Karpas-422 (cell line): ENCODE results near the gene CDK14. TPM values are rescaled to one million over a fixed set of nuclear protein-coding genes. Genes with fewer than 3 reads are reported as not detected.

Experiments used
- DNase-seq: peaks from one replicate; pipeline ENCODE4 v3.0.0-alpha.2; 2015
- H2AFZ ChIP-seq: fragments of 200-600 bp; sonication (generic); 2 replicates; pipeline ENCODE4 v1.6.1; 2014; ENCODE audit warnings: antibody characterized with exemption, low read length, mixed read lengths
- H3K27ac ChIP-seq: fragments of 200-600 bp; sonication (generic); 2 replicates; pipeline ENCODE4 v1.5.1; 2014; ENCODE audit warnings: mild to moderate bottlenecking, low read length, moderate library complexity
- H3K27me3 ChIP-seq: fragments of 200-600 bp; sonication (generic); 2 replicates; pipeline ENCODE4 v1.6.1; 2014; ENCODE audit warnings: low read length, mixed read lengths
- H3K36me3 ChIP-seq: fragments of 200-600 bp; sonication (generic); 2 replicates; pipeline ENCODE4 v1.6.1; 2014; ENCODE audit warnings: low read length, mixed read lengths; ENCODE audit not compliant: insufficient read depth
- H3K4me1 ChIP-seq: fragments of 200-600 bp; sonication (generic); 2 replicates; pipeline ENCODE4 v1.6.1; 2014; ENCODE audit warnings: mild to moderate bottlenecking, low read length, mixed read lengths
- H3K4me2 ChIP-seq: fragments of 200-600 bp; sonication (generic); 2 replicates; pipeline ENCODE4 v1.6.1; 2014; ENCODE audit warnings: low read length, low read depth, mild to moderate bottlenecking; ENCODE audit not compliant: poor library complexity, severe bottlenecking
- H3K4me3 ChIP-seq: fragments of 200-600 bp; sonication (generic); 2 replicates; pipeline ENCODE4 v1.5.1; 2014; ENCODE audit warnings: mild to moderate bottlenecking, antibody characterized with exemption, low read length, mixed read lengths
- H3K79me2 ChIP-seq: fragments of 200-600 bp; sonication (generic); 2 replicates; pipeline ENCODE4 v1.6.1; 2014; ENCODE audit warnings: mild to moderate bottlenecking, low read length, mixed read lengths
- H3K9ac ChIP-seq: fragments of 200-600 bp; sonication (generic); 2 replicates; pipeline ENCODE4 v1.6.0; 2014; ENCODE audit warnings: low read length
- H3K9me2 ChIP-seq: fragments of 200-600 bp; sonication (generic), shearing (Covaris generic); replicated peaks from 2 replicates; pipeline ENCODE4 v1.6.0; 2014; ENCODE audit warnings: mild to moderate bottlenecking, low read length, moderate library complexity; ENCODE audit not compliant: insufficient read depth
- H3K9me3 ChIP-seq: fragments of 300-700, 200-600 bp; sonication (generic); 2 replicates; pipeline ENCODE4 v1.6.1; 2014; ENCODE audit warnings: low read length, mixed read lengths
- H4K20me1 ChIP-seq: fragments of 200-600 bp; sonication (generic); 2 replicates; pipeline ENCODE4 v1.6.1; 2014; ENCODE audit warnings: mild to moderate bottlenecking, antibody characterized with exemption, low read length, low read depth; ENCODE audit not compliant: insufficient read depth
- total RNA-seq: library from RNA; depleted of rRNA; stranded (reverse); fragments of >200 nt; shearing (Covaris generic); gene quantifications from 2 replicates; pipeline ENCODE4 v1.2.3, GENCODE V29; 2014; ENCODE audit warnings: low replicate concordance

CDK14 gene
- total RNA-seq, 1 experiment from 2014 or later: 121 TPM

GRCh38 chr7:90824386-90825307 is 228.5 kb downstream of the CDK14 start:
- peaks cover 84% of the 10 kb centered on the region for H3K79me2 ChIP-seq
- no peaks in the 10 kb centered on the region for H3K9me2 ChIP-seq
- H3K9ac ChIP-seq: no peak overlapping the region
- no peak overlapping the region for H3K4me2 ChIP-seq
- H3K9me3 ChIP-seq: peaks cover 8% of the 10 kb centered on the region; the same call in 1 of the 2 replicates
- no peak for DNase-seq
- peaks cover 33% of the 10 kb centered on the region for H3K36me3 ChIP-seq
- H2AFZ ChIP-seq: no peak overlapping the region
- H3K4me3 ChIP-seq: no peak overlapping the region
- H3K4me1 ChIP-seq: no peaks in the 10 kb centered on the region
- no peak overlapping the region for H3K27ac ChIP-seq
- no peaks in the 10 kb centered on the region for H4K20me1 ChIP-seq
- H3K27me3 ChIP-seq: no peaks in the 10 kb centered on the region

GRCh38 chr7:90825779-90826178 is 229.7 kb downstream of the CDK14 start:
- Histone ChIP-seq H3K27ac (no peak overlapping the region), H3K79me2 (peaks cover 76% of the 10 kb centered on the region), H3K4me1 (no peaks in the 10 kb centered on the region), H3K4me3 (no peak overlapping the region), H3K9ac (no peak overlapping the region), H4K20me1 (no peaks in the 10 kb centered on the region), H3K4me2 (no peak overlapping the region), H3K27me3 (no peaks in the 10 kb centered on the region), H3K9me2 (no peaks in the 10 kb centered on the region), H3K9me3 (peaks cover 8% of the 10 kb centered on the region; the same call in 1 of the 2 replicates), H2AFZ (no peak overlapping the region), H3K36me3 (peaks cover 31% of the 10 kb centered on the region)
- no peak for DNase-seq

DNA sequence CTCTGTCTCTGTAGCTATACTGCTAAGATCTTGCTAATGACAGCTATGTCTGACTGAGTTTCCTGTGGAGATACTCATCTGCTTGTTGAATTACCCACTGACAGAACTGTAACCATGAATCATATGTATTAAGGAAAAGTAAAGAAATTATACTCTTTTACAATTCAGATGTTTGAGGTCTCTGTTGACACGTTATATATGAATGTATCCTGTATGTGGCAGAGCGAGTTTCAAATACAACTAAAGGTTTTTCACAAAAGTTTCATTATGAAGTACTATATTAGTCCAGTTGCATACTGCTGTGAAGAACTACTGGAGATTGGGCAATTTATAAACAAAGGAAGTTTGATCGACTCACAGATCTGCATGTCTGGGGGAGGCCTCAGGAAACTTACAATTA is 232.5 kb downstream of the CDK14 start:
- peaks cover 75% of the 10 kb centered on the region for H3K79me2 ChIP-seq
- H3K4me2 ChIP-seq: no peak overlapping the region
- H4K20me1 ChIP-seq: no peaks in the 10 kb centered on the region
- no peak overlapping the region for H3K4me3 ChIP-seq
- H3K36me3 ChIP-seq: peaks cover 31% of the 10 kb centered on the region
- DNase-seq: no peak
- H3K27me3 ChIP-seq: no peaks in the 10 kb centered on the region
- no peaks in the 10 kb centered on the region for H3K9me2 ChIP-seq
- no peak overlapping the region for H3K9ac ChIP-seq
- H3K27ac ChIP-seq: no peak overlapping the region
- H3K9me3 ChIP-seq: peaks cover 8% of the 10 kb centered on the region; the same call in 1 of the 2 replicates
- H2AFZ ChIP-seq: no peak overlapping the region
- H3K4me1 ChIP-seq: no peaks in the 10 kb centered on the region

DNA sequence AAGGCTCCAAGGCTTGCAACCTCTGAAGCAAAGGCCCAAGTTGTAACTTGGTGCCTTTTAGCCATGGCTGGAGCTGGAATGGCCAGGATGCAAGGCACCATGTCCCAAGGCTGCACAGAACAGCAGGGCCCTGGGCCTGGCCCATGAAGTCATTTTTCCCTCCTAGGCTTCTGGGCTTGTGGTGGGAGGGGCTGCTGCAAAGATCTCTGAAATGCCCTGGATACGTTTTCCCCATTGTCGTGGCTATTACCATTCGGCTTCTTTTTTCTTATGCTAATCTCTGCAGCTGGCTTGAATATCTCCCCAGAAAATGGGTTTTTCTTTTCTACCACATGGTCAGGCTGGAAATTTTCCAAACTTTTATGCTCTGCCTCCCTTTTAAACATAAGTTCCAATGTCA is 234.2 kb downstream of the CDK14 start:
- Histone ChIP-seq H3K79me2 (peaks cover 77% of the 10 kb centered on the region), H3K36me3 (peaks cover 26% of the 10 kb centered on the region)

GRCh38 chr7:90832726-90833125 is 236.6 kb downstream of the CDK14 start:
- Histone ChIP-seq H3K36me3 (peaks cover 19% of the 10 kb centered on the region), H3K4me2 (no peak overlapping the region), H4K20me1 (no peaks in the 10 kb centered on the region), H3K9me3 (no peaks in the 10 kb centered on the region), H2AFZ (no peak overlapping the region), H3K79me2 (peaks cover 75% of the 10 kb centered on the region), H3K4me1 (no peaks in the 10 kb centered on the region), H3K27ac (no peak overlapping the region), H3K4me3 (no peak overlapping the region), H3K9me2 (no peaks in the 10 kb centered on the region), H3K27me3 (no peaks in the 10 kb centered on the region), H3K9ac (no peak overlapping the region)
- DNase-seq: no peak

More for the DNA sequence above, 234.2 kb downstream of the CDK14 start:
- H3K9me3 ChIP-seq: peaks cover 4% of the 10 kb centered on the region; the same call in 1 of the 2 replicates
- no peak overlapping the region for H3K4me2 ChIP-seq
- H4K20me1 ChIP-seq: no peaks in the 10 kb centered on the region
- H3K27ac ChIP-seq: no peak overlapping the region
- H3K27me3 ChIP-seq: no peaks in the 10 kb centered on the region
- no peaks in the 10 kb centered on the region for H3K4me1 ChIP-seq
- H2AFZ ChIP-seq: no peak overlapping the region
- no peak overlapping the region for H3K4me3 ChIP-seq
- no peak overlapping the region for H3K9ac ChIP-seq
- no peak for DNase-seq
- no peaks in the 10 kb centered on the region for H3K9me2 ChIP-seq

DNA sequence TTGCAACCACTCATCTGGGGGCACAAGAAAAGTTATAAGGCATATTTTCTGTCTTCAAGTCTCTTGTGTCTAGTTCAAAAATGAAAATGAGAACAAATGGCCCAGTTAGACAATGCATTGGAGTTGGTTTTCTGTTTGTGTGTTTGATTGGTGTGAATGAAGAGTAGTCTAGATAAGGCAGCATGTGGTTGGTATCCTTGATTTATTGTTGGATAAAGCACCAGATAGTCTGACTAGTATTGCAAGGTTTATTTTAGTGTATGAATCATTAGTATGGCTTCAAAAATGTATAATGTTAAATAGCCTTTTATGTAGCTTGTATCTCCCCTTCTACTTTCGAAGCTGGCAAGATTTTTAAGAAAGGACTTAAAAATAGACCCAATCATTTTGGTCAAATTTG is 237.3 kb downstream of the CDK14 start:
- peaks cover 13% of the 10 kb centered on the region for H3K36me3 ChIP-seq
- no peak overlapping the region for H3K9ac ChIP-seq
- no peak for DNase-seq
- H3K27me3 ChIP-seq: no peaks in the 10 kb centered on the region
- H3K4me1 ChIP-seq: no peaks in the 10 kb centered on the region
- H3K4me3 ChIP-seq: no peak overlapping the region
- no peak overlapping the region for H2AFZ ChIP-seq
- H3K9me3 ChIP-seq: no peaks in the 10 kb centered on the region
- no peaks in the 10 kb centered on the region for H4K20me1 ChIP-seq
- no peak overlapping the region for H3K4me2 ChIP-seq
- no peak overlapping the region for H3K27ac ChIP-seq
- peaks cover 70% of the 10 kb centered on the region for H3K79me2 ChIP-seq
- H3K9me2 ChIP-seq: no peaks in the 10 kb centered on the region

DNA sequence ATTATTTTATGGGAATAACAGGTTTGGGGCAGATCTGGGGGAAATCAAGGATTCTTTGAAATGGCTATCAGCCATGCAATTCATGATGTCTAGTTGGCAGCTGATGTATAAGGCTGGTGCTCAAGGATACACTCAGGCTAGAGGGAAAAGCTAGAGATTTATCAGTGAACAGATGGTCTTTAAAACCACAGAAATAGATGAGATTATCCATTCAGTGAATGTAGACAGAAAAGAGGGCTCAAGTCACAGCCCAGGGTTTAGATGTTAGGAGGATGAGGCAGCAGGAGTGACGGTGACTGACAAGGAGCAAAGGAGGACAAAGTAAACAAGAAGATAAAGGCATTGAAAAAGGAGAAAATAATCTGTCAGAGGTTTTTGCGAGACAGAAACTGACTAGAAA is 238.7 kb downstream of the CDK14 start:
- Histone ChIP-seq H3K9ac (no peak overlapping the region), H3K27me3 (no peaks in the 10 kb centered on the region), H3K4me3 (no peak overlapping the region), H2AFZ (no peak overlapping the region), H3K9me3 (no peaks in the 10 kb centered on the region), H3K4me2 (no peak overlapping the region), H3K27ac (no peak overlapping the region), H3K4me1 (peaks cover 10% of the 10 kb centered on the region), H3K9me2 (no peaks in the 10 kb centered on the region), H3K79me2 (peaks cover 74% of the 10 kb centered on the region), H3K36me3 (peaks cover 4% of the 10 kb centered on the region; the same call in 1 of the 2 replicates), H4K20me1 (no peaks in the 10 kb centered on the region)
- DNase-seq: no peak

DNA sequence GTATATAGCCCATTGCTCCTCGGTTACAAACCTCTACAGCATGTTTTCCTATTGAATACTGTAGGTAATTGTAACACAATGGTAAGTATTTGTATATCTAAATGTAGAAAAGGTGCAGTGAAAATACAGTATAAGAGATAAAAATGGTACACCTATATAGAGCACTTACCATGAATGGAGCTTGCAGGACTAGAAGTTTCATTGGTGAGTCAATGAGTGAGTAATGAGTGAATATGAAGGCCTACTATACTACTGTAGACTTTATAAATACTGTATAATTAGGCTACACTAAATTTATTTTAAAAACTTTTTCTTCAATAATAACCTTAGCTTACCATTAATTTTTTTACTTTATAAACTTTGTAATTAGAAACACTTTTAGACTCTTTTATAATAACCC is 239.7 kb downstream of the CDK14 start:
- H3K4me3 ChIP-seq: no peak overlapping the region
- H3K9me2 ChIP-seq: no peaks in the 10 kb centered on the region
- no peaks in the 10 kb centered on the region for H3K27me3 ChIP-seq
- H3K4me2 ChIP-seq: no peak overlapping the region
- no peak overlapping the region for H2AFZ ChIP-seq
- H3K79me2 ChIP-seq: peaks cover 82% of the 10 kb centered on the region
- DNase-seq: no peak
- H3K4me1 ChIP-seq: peaks cover 21% of the 10 kb centered on the region
- H3K36me3 ChIP-seq: peaks cover 4% of the 10 kb centered on the region; the same call in 1 of the 2 replicates
- no peak overlapping the region for H3K9ac ChIP-seq
- no peak overlapping the region for H3K27ac ChIP-seq
- H4K20me1 ChIP-seq: no peaks in the 10 kb centered on the region
- no peaks in the 10 kb centered on the region for H3K9me3 ChIP-seq
